ENCODE results near the gene MXRA7.
A peak's percentile ranks its signal among the peaks of the same experiment; 100 is the strongest.
"Not testable (repeated sequence)": the region's sequence is repeated elsewhere in the genome, so short reads cannot be mapped to it uniquely, and the experiment has no call there.

MXRA7 gene

DNA sequence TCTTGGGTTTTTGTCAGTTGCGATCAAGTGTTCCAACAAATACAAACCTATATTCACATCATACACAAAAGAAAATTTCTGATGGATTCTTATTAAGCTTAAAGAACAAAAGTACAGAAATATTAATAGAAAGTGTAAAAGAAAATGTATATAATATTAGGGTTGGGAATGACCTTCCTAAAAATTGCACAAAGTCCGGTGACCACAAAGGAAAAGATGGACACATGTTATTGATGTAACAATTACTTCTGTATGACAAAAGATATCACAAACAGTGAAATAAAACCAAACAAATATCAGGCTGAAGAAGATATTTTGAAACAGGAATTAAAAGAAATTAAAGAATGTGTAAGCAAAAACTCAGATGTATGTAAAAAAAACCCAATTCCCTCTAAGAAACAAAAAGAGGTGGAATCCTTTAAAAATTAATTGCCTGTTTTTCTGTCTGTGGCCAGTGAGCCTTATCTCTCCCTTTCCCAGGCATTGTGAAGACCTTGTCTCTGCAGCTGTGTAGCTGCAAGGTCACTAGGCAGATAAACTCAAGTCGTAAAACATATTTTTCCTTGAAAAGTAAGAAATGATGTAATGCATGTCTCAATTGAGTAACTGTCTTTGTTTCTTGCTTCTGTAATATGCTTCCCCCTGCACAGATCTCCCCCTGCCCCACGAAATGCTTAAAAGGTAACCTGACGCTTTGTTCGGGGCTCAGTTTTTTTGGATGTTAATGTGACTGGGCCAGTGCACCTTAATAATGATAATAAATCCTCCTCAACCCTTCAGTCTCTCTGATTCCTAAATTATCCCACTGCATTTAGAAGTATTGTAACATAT is 70.0 kb downstream of the MXRA7 start:
- peak; percentile 55 for DNase-seq (ENCODE audit: low read depth)
- H3K4me3 ChIP-seq (replicated peaks; ENCODE audit: low read depth, low read length): no peak overlapping the region
- TF ChIP-seq, protein P1, sequence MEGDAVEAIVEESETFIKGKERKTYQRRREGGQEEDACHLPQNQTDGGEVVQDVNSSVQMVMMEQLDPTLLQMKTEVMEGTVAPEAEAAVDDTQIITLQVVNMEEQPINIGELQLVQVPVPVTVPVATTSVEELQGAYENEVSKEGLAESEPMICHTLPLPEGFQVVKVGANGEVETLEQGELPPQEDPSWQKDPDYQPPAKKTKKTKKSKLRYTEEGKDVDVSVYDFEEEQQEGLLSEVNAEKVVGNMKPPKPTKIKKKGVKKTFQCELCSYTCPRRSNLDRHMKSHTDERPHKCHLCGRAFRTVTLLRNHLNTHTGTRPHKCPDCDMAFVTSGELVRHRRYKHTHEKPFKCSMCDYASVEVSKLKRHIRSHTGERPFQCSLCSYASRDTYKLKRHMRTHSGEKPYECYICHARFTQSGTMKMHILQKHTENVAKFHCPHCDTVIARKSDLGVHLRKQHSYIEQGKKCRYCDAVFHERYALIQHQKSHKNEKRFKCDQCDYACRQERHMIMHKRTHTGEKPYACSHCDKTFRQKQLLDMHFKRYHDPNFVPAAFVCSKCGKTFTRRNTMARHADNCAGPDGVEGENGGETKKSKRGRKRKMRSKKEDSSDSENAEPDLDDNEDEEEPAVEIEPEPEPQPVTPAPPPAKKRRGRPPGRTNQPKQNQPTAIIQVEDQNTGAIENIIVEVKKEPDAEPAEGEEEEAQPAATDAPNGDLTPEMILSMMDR (IDR thresholded peaks at IDR 0.05; ENCODE audit: low read length, missing control alignments): no peak

DNA sequence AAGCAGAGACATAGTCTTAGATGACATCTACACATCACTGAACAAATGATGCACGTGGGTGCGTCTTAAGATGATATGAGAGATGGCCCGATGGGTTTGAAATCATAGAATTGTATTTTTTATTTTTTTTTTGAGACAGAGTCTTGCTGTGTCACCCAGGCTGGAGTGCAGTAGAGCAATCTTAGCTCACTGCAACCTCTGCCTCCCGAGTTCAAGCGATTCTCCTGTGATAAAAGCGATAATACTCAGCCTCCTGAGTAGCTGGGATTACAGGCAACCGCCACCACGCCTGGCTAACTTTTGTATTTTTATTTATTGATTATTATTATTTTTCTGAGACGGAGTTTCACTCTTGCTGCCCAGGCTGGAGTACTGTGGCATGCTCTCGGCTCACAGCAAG is 72.5 kb downstream of the MXRA7 start:
- DNase-seq (ENCODE audit: low read depth): no peak
- TF ChIP-seq, protein P1 (IDR thresholded peaks at IDR 0.05; ENCODE audit: low read length, missing control alignments): no peak
- no peak overlapping the region for H3K4me3 ChIP-seq (replicated peaks; ENCODE audit: low read depth, low read length)

GRCh38 chr17:76636486-76637206 is 74.1 kb downstream of the MXRA7 start:
- not testable (repeated sequence) for DNase-seq (ENCODE audit: low read depth); H3K4me3 ChIP-seq (replicated peaks; ENCODE audit: low read depth, low read length)

- peak; percentile 29 for DNase-seq (ENCODE audit: low read depth)
- TF ChIP-seq, protein P1 (IDR thresholded peaks at IDR 0.05; ENCODE audit: low read length, missing control alignments): no peak
- H3K4me3 ChIP-seq (replicated peaks; ENCODE audit: low read depth, low read length): no peak overlapping the region
Observed at GRCh38 chr17:76635659-76636360, 75.0 kb downstream of the MXRA7 start.

DNA sequence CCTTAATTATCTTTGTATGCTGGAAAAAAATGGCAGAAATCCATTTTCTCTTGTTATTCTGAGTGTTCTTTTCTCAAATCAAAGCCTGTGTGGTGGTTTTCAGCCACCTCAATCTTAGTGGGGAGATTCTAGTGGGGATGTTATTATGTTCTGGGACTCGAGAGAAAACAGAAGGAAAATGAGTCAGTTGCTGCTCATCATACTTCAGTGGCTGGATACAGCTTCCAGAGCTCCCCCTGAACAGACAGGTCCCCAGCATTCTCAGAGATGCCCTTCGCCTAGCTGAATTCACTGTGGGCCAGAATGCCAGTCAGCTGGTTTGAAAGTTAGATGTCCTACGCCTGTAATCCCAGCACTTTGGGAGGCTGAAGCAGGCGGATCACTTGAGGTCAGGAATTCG is 75.7 kb downstream of the MXRA7 start:
- DNase-seq (ENCODE audit: low read depth): no peak
- TF ChIP-seq, protein P1 (IDR thresholded peaks at IDR 0.05; ENCODE audit: low read length, missing control alignments): no peak
- no peak overlapping the region for H3K4me3 ChIP-seq (replicated peaks; ENCODE audit: low read depth, low read length)

DNA sequence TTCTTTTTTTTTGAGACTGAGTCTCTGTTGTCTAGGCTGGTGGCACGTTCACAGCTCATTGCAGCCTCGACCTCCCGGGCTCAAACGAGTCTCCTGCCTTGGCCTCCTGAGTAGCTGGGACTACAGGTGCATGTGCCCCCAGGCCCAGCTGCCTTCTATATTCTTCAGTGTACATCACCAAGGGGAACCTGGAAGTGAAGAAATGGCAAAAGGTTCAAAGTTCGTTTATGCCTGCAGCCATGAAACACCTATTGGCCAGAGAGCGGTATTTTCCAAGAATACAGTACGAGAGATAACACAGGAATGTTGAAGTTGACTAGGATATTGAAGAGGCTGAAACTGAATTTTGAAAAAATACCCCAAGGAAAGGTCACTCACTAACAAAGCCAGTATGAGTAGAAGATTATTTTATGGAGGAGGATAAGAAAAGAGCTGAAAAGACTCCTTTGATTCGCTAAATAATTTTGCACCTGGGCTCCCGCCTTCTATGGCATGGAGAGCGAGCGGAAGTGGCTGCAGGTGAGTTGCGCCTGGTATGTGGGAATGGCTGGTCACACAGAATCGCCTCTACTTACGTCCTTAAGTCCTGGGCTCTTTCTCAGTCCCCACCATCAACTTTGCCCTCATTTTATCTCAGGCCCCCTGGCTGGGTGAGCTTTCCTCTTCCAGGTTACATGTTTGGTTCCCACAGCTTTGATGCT is 77.0 kb downstream of the MXRA7 start:
- TF ChIP-seq, protein P1 (IDR thresholded peaks at IDR 0.05; ENCODE audit: low read length, missing control alignments): no peak
- DNase-seq (ENCODE audit: low read depth): no peak
- H3K4me3 ChIP-seq (replicated peaks; ENCODE audit: low read depth, low read length): no peak overlapping the region

Measured in fibroblast of pulmonary artery (primary cell).